Measurements from ENCODE around the gene ZNF646. TPM values are rescaled to one million over a fixed set of nuclear protein-coding genes. Genes with fewer than 3 reads are reported as not detected.

ZNF646 gene, protein sequence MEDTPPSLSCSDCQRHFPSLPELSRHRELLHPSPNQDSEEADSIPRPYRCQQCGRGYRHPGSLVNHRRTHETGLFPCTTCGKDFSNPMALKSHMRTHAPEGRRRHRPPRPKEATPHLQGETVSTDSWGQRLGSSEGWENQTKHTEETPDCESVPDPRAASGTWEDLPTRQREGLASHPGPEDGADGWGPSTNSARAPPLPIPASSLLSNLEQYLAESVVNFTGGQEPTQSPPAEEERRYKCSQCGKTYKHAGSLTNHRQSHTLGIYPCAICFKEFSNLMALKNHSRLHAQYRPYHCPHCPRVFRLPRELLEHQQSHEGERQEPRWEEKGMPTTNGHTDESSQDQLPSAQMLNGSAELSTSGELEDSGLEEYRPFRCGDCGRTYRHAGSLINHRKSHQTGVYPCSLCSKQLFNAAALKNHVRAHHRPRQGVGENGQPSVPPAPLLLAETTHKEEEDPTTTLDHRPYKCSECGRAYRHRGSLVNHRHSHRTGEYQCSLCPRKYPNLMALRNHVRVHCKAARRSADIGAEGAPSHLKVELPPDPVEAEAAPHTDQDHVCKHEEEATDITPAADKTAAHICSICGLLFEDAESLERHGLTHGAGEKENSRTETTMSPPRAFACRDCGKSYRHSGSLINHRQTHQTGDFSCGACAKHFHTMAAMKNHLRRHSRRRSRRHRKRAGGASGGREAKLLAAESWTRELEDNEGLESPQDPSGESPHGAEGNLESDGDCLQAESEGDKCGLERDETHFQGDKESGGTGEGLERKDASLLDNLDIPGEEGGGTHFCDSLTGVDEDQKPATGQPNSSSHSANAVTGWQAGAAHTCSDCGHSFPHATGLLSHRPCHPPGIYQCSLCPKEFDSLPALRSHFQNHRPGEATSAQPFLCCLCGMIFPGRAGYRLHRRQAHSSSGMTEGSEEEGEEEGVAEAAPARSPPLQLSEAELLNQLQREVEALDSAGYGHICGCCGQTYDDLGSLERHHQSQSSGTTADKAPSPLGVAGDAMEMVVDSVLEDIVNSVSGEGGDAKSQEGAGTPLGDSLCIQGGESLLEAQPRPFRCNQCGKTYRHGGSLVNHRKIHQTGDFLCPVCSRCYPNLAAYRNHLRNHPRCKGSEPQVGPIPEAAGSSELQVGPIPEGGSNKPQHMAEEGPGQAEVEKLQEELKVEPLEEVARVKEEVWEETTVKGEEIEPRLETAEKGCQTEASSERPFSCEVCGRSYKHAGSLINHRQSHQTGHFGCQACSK (N-terminal part only)
- 9.3 TPM for polyA plus RNA-seq

DNA sequence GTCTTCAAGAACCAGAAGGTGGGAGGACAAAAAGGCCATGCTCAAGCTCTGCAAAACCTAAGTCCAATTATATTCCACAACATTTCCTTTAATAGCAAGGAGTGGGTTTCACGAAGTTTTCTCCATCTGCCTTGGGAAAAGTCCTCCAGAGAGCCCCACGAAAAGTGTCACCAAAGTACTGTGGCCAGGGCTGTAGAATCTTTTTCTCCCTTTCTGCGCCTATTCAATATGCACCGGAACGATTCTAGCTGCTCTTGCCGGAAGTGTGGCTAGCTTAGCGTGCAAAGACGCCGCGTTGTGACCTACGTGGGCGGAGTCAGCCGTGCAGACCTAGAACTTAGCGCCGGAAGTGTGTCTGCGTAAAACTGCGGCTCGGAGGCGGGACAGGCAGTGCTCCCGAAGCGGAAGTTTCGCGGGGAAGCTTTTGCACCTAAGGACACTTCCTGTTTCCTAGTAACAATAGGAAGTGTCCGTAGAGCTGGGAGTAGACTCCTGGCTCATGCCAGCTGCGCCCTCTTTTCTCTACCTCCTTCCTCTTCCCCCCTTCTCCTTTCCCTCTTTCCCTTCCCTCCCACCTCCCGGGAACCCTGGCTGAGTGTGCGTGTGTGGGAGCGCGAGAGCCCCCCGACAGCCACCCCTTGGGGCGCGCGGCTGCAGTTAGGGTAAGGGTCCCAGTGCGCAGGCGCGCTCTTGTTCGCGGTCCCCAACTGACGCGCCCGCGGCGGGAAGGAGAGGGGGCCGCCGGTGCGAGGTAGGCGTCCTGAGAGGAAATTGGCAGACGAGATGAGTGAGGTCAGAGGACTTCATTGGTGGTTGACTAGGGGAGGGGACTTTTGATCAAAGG lies at the start of gene ZNF646, which contains the start of gene ZNF668:
ZNF646 (plus strand) TSS at position 453 of the 844 bp plus-strand sequence. CDS start 1,903 bp downstream, outside the sequence.
ZNF668 (minus strand) TSS at position 271 of the 844 bp plus-strand sequence. CDS start 9,781 bp downstream, outside the sequence.
- peak within 1 kb of the TSS; percentile 87 to 99 (median 96) for H3K4me3 Mint-ChIP-seq
- peaks cover 14 to 32% (median 28%) of the 10 kb centered on the region in 3 donors for H3K4me1 Mint-ChIP-seq
- H3K27me3 Mint-ChIP-seq, result no peaks in the 10 kb centered on the region
- peaks cover 2% of the 10 kb centered on the region for H3K36me3 Mint-ChIP-seq
- peak within 1 kb of the TSS; percentile 78 to 98 (median 98) for H3K27ac Mint-ChIP-seq
- no peaks in the 10 kb centered on the region for H3K9me3 Mint-ChIP-seq

DNA sequence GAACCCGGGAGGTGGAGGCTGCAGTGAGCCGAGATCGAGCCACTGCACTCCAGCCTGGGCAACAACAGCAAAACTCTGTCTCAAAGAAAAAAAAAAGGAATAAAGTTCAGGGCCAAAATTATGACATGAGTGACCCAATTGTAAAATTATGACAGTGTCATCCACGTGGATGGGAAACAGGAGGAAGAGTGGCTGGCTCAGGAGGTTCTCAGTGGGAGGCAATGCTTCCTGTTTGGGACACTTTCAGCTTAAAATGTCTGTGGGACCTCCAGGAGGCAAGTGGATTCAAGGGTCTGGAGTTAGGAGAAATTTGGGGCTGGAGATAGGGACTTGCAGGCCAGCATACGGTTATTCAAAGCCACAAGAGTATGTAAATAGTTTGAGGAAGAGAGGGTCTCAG lies 48.9 kb upstream of the ZNF646 start:
- H3K4me1 Mint-ChIP-seq, result no peaks in the 10 kb centered on the region
- H3K4me3 Mint-ChIP-seq, result no peak overlapping the region
- no peak overlapping the region for H3K27ac Mint-ChIP-seq

DNA sequence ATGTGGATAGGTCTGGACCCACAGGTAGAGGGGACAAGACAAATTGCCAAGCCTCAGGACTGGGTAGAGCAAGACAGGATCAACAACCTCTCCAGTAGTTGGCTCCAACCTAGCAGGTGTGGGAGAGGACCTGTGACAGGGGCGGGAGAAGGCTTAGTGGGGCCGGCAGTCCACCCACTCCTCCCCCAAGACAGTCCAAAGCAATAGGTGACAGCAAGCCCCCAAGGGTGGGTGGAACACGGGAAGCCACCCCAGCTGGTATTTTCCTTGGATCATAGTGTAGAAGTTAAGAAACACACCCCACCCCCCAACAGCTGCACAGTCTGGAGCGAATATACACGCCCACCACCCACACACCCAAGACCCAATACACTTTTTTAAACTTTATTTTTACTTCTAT lies 45.0 kb upstream of the ZNF646 start:
- H3K27me3 Mint-ChIP-seq, result no peaks in the 10 kb centered on the region
- no peaks in the 10 kb centered on the region for H3K9me3 Mint-ChIP-seq
- peaks cover 4% of the 10 kb centered on the region for H3K36me3 Mint-ChIP-seq
- no peak overlapping the region for H3K4me3 Mint-ChIP-seq
- peaks cover 4 to 13% (median 8%) of the 10 kb centered on the region in 3 donors for H3K4me1 Mint-ChIP-seq
- H3K27ac Mint-ChIP-seq, result no peak overlapping the region

More for the DNA sequence above, 48.9 kb upstream of the ZNF646 start:
- H3K27me3 Mint-ChIP-seq, result no peaks in the 10 kb centered on the region
- H3K9me3 Mint-ChIP-seq, result no peaks in the 10 kb centered on the region
- no peaks in the 10 kb centered on the region for H3K36me3 Mint-ChIP-seq

DNA sequence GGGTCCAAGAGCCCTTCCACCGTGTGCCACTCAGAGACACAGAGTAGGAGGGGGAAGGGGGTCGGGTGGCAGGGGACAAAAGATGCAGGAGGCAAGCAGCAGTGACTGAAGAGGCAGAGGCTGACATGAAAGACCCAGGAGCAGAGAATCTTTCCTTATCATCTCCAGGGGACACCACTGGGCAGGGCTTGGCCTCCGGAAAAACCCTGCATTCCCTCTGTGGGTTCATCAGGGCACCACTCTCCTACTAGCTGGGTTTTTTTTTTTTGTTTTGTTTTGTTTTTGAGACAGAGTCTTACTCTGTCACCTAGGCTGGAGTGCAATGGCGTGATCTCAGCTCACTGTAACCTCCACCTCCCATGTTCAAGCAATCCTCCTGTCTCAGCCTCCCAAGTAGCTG lies 42.9 kb upstream of the ZNF646 start:
- no peaks in the 10 kb centered on the region for H3K9me3 Mint-ChIP-seq
- H3K27me3 Mint-ChIP-seq, result no peaks in the 10 kb centered on the region
- H3K36me3 Mint-ChIP-seq, result peaks cover 6% of the 10 kb centered on the region
- H3K4me3 Mint-ChIP-seq, result peak overlapping the region in 2 of 4 donors; percentile 28 to 88
- peak overlapping the region in 2 of 3 donors; percentile 90 to 99 for H3K27ac Mint-ChIP-seq
- peaks cover 7 to 13% (median 10%) of the 10 kb centered on the region in 3 donors for H3K4me1 Mint-ChIP-seq

DNA sequence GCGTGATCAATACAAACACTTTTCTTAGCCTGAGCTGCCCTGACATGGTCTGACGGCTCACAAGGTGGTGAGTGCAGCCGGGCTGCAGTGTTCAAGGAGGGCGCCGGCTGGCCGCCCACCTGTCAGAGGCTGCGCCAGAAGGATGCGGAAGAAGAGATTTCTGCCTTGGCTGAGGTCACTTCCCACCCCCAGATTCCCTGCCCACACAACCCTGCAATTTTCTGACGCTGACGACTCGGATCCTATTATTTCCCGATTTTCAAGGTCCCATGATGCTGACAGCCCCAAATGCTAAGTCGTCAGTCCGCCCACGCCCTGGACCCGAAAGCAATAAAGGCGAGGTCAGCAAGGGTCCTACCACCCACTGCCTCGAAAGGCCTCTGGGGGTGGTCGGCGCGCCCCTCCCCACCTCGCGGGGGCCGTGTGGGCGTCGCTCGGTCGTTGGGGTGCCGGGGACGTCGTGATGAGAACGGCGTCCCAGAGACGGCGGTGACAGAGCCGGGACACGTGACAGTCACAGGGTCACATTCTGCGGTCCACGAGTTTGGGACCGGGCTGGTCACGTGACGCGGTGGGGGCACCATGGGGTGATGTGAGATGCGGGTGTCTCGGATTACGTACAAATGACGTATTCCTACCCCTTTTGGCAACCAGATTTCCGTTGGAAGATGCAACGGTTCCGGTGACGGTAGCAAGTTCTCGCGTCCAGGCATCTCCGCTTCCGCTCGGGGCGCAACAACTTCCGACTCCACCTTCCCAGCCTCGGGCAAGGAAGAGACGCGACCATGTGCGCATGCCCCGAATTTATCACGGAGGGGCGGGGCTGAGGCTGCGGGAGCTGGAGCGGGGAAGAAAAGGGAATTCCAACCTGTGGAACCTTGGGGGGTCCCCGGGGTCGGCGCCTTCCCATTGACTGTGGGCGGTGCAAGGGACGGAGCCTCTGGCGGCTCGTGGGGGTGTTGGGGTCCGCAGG lies 41.2 kb upstream of the ZNF646 start, which contains the start of gene STX4:
STX4 (plus strand) TSS at position 823 of the 973 bp plus-strand sequence. CDS start 248 bp downstream, outside the sequence.
- H3K4me1 Mint-ChIP-seq, result peaks cover 10 to 15% (median 10%) of the 10 kb centered on the region in 3 donors
- peaks cover 8% of the 10 kb centered on the region for H3K36me3 Mint-ChIP-seq
- no peaks in the 10 kb centered on the region for H3K27me3 Mint-ChIP-seq
- peak within 1 kb of the TSS; percentile 90 to 99 (median 99) for H3K27ac Mint-ChIP-seq
- no peaks in the 10 kb centered on the region for H3K9me3 Mint-ChIP-seq
- peak within 1 kb of the TSS; percentile 88 to 100 (median 96) for H3K4me3 Mint-ChIP-seq

DNA sequence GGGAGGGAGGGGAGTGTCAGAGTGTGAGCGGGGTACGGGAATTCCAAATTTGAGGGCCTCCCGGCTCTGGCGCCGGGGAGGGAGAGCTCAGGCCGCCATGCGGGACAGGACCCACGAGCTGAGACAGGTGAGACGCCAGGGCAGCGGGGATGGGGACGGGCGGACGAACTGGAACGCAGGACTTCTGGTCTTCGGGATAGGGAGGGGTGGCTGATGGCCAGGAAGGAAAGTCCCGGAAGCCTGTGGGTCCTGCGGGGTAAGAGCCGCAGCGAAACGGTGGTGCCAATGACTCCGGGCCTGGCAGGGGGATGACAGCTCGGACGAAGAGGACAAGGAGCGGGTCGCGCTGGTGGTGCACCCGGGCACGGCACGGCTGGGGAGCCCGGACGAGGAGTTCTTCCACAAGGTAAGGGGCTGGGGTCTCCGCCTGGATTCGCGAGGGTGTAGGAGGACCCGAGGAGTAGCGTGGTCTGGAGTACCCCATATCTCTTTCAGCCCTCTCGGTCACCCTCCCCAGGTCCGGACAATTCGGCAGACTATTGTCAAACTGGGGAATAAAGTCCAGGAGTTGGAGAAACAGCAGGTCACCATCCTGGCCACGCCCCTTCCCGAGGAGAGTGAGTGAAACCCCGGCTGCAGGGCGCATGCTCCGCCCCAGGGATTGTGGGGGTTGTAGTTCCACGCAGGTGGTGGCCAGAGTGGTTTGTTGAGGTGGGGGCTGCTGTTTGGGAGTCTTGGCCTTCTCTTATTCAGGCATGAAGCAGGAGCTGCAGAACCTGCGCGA lies 40.3 kb upstream of the ZNF646 start:
- peak overlapping the region; percentile 90 to 99 (median 99) for H3K27ac Mint-ChIP-seq
- peaks cover 8% of the 10 kb centered on the region for H3K36me3 Mint-ChIP-seq
- H3K27me3 Mint-ChIP-seq, result no peaks in the 10 kb centered on the region
- no peaks in the 10 kb centered on the region for H3K9me3 Mint-ChIP-seq
- H3K4me1 Mint-ChIP-seq, result peaks cover 10 to 15% (median 10%) of the 10 kb centered on the region in 3 donors
- peak overlapping the region; percentile 88 to 100 (median 96) for H3K4me3 Mint-ChIP-seq

DNA sequence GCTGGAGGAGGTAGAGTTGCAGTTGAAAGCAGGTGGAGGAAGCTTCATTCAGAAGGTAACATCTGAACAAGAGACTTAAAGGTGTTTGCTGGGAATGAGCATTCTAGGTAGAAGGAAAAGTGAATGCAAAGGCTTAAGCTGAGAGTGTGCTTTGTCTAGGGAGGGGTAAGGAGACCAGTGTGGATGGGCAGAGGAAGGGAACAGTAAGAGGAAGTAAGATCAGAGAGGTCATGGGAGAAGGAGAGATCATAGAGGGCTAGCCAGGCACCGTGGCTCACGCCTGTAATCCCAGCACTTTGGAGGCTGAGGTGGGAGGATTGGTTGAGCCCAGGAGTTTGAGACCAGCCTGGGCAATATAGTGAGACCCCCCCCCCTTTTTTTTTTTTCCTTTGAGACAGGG lies 37.5 kb upstream of the ZNF646 start:
- Mint-ChIP-seq H3K4me1 (peaks cover 10 to 15% (median 10%) of the 10 kb centered on the region in 3 donors), H3K27ac (peak overlapping the region in 1 of 3 donors; percentile 43), H3K27me3 (no peaks in the 10 kb centered on the region), H3K36me3 (peaks cover 8% of the 10 kb centered on the region), H3K4me3 (peak overlapping the region in 1 of 4 donors; percentile 29), H3K9me3 (no peaks in the 10 kb centered on the region)

DNA sequence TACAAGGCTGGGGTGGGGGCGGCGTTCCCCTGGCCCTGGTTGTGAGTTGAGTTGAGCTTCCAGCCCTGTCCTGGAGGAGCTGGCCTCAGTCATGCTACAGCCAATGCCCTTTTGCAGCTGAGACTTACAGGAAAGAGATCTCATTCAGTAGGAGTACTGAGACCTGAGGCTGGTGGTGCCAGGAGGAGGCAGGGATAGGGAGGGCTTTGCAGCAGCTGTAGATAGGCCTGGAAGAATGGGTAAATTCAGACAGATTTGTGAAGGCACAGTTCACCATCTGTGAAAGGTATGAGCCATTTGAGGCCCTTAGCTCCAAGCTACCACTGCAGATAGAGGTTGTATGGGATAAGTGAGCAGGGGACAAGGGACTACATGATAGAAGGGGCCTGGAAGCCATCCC lies 35.2 kb upstream of the ZNF646 start:
- peaks cover 6% of the 10 kb centered on the region for H3K36me3 Mint-ChIP-seq
- H3K27ac Mint-ChIP-seq, result peak overlapping the region in 1 of 3 donors; percentile 60
- H3K4me1 Mint-ChIP-seq, result peaks cover 4 to 8% (median 6%) of the 10 kb centered on the region in 3 donors
- no peak overlapping the region for H3K4me3 Mint-ChIP-seq
- no peaks in the 10 kb centered on the region for H3K27me3 Mint-ChIP-seq
- no peaks in the 10 kb centered on the region for H3K9me3 Mint-ChIP-seq

DNA sequence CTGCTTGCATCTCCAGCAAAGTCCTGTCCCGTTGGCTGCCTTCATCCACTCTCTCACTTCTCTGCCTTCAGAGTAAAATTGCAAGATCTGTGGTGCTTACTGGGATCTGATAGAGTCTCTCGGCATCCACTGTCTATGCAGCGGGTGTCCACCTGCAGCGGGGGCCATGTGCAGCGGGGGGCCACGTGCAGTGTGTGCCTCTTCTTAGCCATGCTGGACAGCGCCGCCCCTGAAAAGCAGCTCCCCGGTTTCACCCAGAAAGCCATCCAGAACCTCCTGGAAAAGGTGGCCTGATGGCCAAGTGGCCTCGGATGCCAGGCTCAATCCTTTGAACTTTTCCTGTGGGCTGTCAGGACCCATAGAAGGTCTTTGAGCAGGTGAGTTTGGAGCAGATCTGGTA lies 31.4 kb upstream of the ZNF646 start:
- no peak overlapping the region for H3K27ac Mint-ChIP-seq
- H3K27me3 Mint-ChIP-seq, result no peaks in the 10 kb centered on the region
- H3K36me3 Mint-ChIP-seq, result no peaks in the 10 kb centered on the region
- no peak overlapping the region for H3K4me3 Mint-ChIP-seq
- peaks cover 0 to 4% (median 2%) of the 10 kb centered on the region in 3 donors for H3K4me1 Mint-ChIP-seq
- no peaks in the 10 kb centered on the region for H3K9me3 Mint-ChIP-seq

DNA sequence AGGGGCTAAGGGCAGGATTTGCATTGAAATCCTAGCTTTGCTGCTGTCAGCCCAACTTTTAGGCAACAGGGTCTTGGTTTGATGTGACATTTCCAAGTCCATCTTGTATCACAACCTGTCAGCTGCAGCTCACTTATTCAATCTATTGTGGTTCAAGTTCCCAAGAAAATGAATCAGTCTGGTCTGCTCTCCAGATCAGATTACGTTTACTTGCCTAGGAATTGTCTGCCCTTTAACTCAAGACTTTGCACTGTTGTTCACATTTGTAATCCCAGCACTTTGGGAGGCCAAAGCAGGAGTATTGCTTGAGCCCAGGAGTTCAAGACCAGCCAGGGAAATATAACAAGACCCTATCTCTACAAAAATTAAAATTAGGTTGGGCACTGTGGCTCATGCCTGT lies 30.9 kb upstream of the ZNF646 start:
- Mint-ChIP-seq H3K9me3 (no peaks in the 10 kb centered on the region), H3K36me3 (no peaks in the 10 kb centered on the region), H3K4me3 (no peak overlapping the region), H3K27me3 (no peaks in the 10 kb centered on the region), H3K4me1 (peaks cover 0 to 4% (median 2%) of the 10 kb centered on the region in 3 donors), H3K27ac (no peak overlapping the region)

DNA sequence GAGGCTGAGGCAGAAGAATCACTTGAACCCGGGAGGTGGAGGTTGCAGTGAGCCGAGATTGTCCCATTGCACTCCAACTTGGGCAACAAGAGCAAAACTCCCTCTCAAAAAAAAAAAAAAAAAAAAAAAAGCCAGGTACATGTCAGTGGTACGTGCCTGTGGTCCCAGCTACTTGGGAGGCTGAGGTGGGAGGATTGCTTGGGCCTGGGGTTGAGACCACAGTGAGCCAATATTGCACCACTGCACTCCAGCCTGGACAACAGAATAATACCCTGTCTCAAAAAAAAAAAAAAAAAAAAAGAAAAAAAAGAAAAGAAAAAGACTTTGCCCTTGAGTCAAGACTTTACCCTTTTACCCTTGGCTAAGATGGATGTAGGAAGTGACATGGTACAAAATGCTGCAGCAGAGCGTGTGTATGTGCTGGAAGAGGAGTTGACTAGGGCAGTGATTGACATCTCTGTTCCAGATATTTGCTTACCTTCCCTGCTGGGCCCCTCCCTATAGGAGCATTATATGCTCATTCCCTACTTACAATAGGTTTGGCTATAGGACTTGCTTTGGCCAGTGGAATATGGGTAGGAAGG lies 30.2 kb upstream of the ZNF646 start:
- Mint-ChIP-seq H3K4me1 (peaks cover 0 to 4% (median 2%) of the 10 kb centered on the region in 3 donors), H3K36me3 (no peaks in the 10 kb centered on the region), H3K9me3 (no peaks in the 10 kb centered on the region), H3K27me3 (no peaks in the 10 kb centered on the region), H3K4me3 (no peak overlapping the region), H3K27ac (no peak overlapping the region)
